Small intestine (tissue), 7 donors: ENCODE measurements around the gene IFNK. TPM values are rescaled to one million over a fixed set of nuclear protein-coding genes. Genes with fewer than 3 reads are reported as not detected.

Experiments used
- DNase-seq, 2 donors: peaks; one replicate each; pipeline versions ENCODE4 v3.0.0 to v3.0.0-alpha.2; 2013
- FAIRE-seq: peaks from 2 replicates; lab custom pipeline; 2012; peaks lifted over from hg19 to GRCh38; lab: Jason Lieb, UNC
- H3K27ac ChIP-seq, 3 donors: one replicate each; pipeline ENCODE4 v1.5.1; 2013; ENCODE audit warnings: low read length in 2 of 3, mild to moderate bottlenecking in 2 of 3, control low read depth in 1 of 3, inconsistent platforms in 1 of 3, low read depth in 1 of 3, moderate library complexity in 1 of 3
- H3K27me3 ChIP-seq, 3 donors: one replicate each; pipeline ENCODE4 v1.6.1; 2013; ENCODE audit warnings: low read length in 3 of 3, inconsistent platforms in 1 of 3; ENCODE audit not compliant: control insufficient read depth in 3 of 3, insufficient read depth in 3 of 3
- H3K36me3 ChIP-seq, 3 donors: one replicate each; pipeline ENCODE4 v1.6.1; 2013; ENCODE audit warnings: low read length in 3 of 3, inconsistent platforms in 1 of 3, low read depth in 1 of 3, mild to moderate bottlenecking in 1 of 3, moderate library complexity in 1 of 3; ENCODE audit not compliant: control insufficient read depth in 3 of 3, insufficient read depth in 2 of 3
- H3K4me1 ChIP-seq, 3 donors: one replicate each; pipeline ENCODE4 v1.6.1; 2013; ENCODE audit warnings: low read length in 2 of 3, inconsistent platforms in 1 of 3, low read depth in 1 of 3, mild to moderate bottlenecking in 1 of 3, moderate library complexity in 1 of 3; ENCODE audit not compliant: control insufficient read depth in 3 of 3, insufficient read depth in 2 of 3
- H3K4me3 ChIP-seq, 3 donors: one replicate each; pipeline ENCODE4 v1.5.1; 2013; ENCODE audit warnings: low read length in 3 of 3, control low read depth in 1 of 3, inconsistent platforms in 1 of 3, low read depth in 1 of 3, mild to moderate bottlenecking in 1 of 3, moderate library complexity in 1 of 3
- H3K9me3 ChIP-seq, 2 donors: one replicate each; pipeline ENCODE4 v1.6.1; 2013; ENCODE audit warnings: low read depth in 1 of 2, low read length in 1 of 2; ENCODE audit not compliant: control insufficient read depth in 2 of 2, insufficient read depth in 1 of 2
- WGBS, 3 donors: extraction: QIAGEN DNeasy Blood & Tissue Kit; methylation state at CpG; one replicate each; pipeline ENCODE4 v1.1.7; 2013; 5-methylcytosine and 5-hydroxymethylcytosine counted together
- polyA plus RNA-seq, 4 donors: library from polyadenylated mRNA; stranded (reverse) in 3 of 4; unstranded in 1 of 4; fragments of 200-250 nt in 3 of 4; fragments of 120-200 nt in 1 of 4; gene quantifications; one replicate each; pipeline versions ENCODE4 v1.2.1 to v1.2.3, GENCODE V29; 2013
- donor health status: healthy with polysubstance abuse.
- donor health status: control.
- donor health status: control.
- donor health status: Bipolar disorder and iron deficiency.
- donor health status: healthy.

IFNK gene
- polyA plus RNA-seq, 4 donors: 0.07 TPM; not detected in 3

DNA sequence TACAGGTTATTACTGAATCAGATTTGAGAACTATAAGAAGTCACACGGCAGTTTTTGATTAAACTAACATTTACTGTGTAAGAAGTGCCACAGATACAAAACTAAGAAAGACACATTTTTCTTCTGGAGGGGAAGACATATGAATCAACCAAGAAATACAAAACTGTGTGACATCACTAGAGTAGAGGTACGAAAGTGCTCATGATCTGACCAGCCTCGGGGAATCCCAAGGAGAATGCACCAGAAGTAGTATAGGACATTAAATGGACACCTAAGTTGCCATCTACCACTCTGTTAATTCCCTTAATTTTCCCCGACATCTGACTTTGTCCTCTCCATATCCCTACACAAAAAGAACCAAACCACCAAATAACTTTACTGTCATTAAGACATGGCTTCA lies 5.3 kb upstream of the IFNK start:
- Histone ChIP-seq H3K4me3 (no peak overlapping the region), H3K36me3 (peaks cover 0 to 6% (median 1%) of the 10 kb centered on the region in 3 donors), H3K9me3 (no peaks in the 10 kb centered on the region), H3K27ac (no peak overlapping the region), H3K27me3 (no peaks in the 10 kb centered on the region), H3K4me1 (peaks cover 0 to 4% (median 0%) of the 10 kb centered on the region in 3 donors)
- DNase-seq: no peak
- 92% methylated on average over 4 of the region's 4 CpGs for WGBS, 3 donors
- FAIRE-seq: no peak

GRCh38 chr9:27519466-27520465 lies 4.3 kb upstream of the IFNK start:
- H3K36me3 ChIP-seq: peaks cover 0 to 6% (median 5%) of the 10 kb centered on the region in 3 donors
- no peak for FAIRE-seq
- WGBS, 3 donors: 69 to 81% (median 70%) methylated on average over 10 of the region's 10 CpGs

DNA sequence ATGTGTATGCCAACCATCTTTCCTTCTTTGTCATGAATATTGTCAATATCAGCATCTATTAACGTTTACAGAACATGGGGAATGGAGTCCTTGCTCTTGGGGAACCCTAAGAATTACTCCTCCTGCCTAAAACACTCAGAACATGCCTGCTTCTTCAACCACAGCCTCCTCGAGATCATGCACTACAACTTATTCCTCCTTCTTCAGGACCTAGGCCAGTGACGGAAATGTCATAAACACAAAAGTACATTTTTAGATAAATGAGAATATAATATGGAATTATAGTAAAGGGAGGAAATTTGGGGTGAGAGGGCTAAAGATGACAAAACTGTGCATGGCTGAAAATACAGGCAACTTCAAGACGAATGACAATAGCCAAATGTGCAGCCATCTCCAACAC lies 3.1 kb upstream of the IFNK start:
- 82 to 89% (median 86%) methylated on average over 4 of the region's 4 CpGs for WGBS, 3 donors
- Histone ChIP-seq H3K27me3 (no peaks in the 10 kb centered on the region), H3K27ac (no peak overlapping the region), H3K4me3 (no peak overlapping the region), H3K4me1 (no peaks in the 10 kb centered on the region), H3K36me3 (peaks cover 0 to 6% (median 5%) of the 10 kb centered on the region in 3 donors), H3K9me3 (no peaks in the 10 kb centered on the region)
- no peak for FAIRE-seq
- DNase-seq: no peak

More at GRCh38 chr9:27519466-27520465, 4.3 kb upstream of the IFNK start:
- Histone ChIP-seq H3K9me3 (no peaks in the 10 kb centered on the region), H3K4me3 (no peak overlapping the region), H3K27me3 (no peaks in the 10 kb centered on the region), H3K27ac (no peak overlapping the region), H3K4me1 (no peaks in the 10 kb centered on the region)
- DNase-seq: no peak

GRCh38 chr9:27523141-27523540 lies 949 bp upstream of the IFNK start:
- DNase-seq (no peak), FAIRE-seq (no peak)
- Histone ChIP-seq H3K36me3 (peaks cover 0 to 8% (median 3%) of the 10 kb centered on the region in 3 donors), H3K27ac (no peak overlapping the region), H3K4me1 (peaks cover 0 to 4% (median 0%) of the 10 kb centered on the region in 3 donors), H3K9me3 (no peaks in the 10 kb centered on the region), H3K4me3 (no peak overlapping the region), H3K27me3 (no peaks in the 10 kb centered on the region)

GRCh38 chr9:27527702-27528075 lies 3.6 kb downstream of the IFNK start:
- Histone ChIP-seq H3K27ac (peak overlapping the region; percentile 71 to 96 (median 94)), H3K4me1 (peaks cover 0 to 8% (median 2%) of the 10 kb centered on the region in 3 donors), H3K36me3 (peaks cover 0 to 3% (median 2%) of the 10 kb centered on the region in 3 donors), H3K4me3 (peak overlapping the region; percentile 75 to 89 (median 82)), H3K27me3 (no peaks in the 10 kb centered on the region), H3K9me3 (no peaks in the 10 kb centered on the region)
- DNase-seq: no peak
- 30 to 41% (median 38%) methylated on average over 8 of the region's 8 CpGs for WGBS, 3 donors
- FAIRE-seq: no peak

- H3K27me3 ChIP-seq: no peaks in the 10 kb centered on the region
- no peaks in the 10 kb centered on the region for H3K9me3 ChIP-seq
- peaks cover 0 to 3% (median 2%) of the 10 kb centered on the region in 3 donors for H3K36me3 ChIP-seq
- H3K4me3 ChIP-seq: peak overlapping the region; percentile 75 to 89 (median 82)
- 0 to 5% (median 2%) methylated on average over 43 to 44 of the region's 44 CpGs for WGBS, 3 donors
- peak overlapping the region; percentile 86 to 96 (median 94) for H3K27ac ChIP-seq
- DNase-seq (peak; percentile 86 to 91), FAIRE-seq (no peak)
- H3K4me1 ChIP-seq: peaks cover 0 to 8% (median 2%) of the 10 kb centered on the region in 3 donors
Measured at GRCh38 chr9:27528076-27528885, 4.2 kb downstream of the IFNK start.

DNA sequence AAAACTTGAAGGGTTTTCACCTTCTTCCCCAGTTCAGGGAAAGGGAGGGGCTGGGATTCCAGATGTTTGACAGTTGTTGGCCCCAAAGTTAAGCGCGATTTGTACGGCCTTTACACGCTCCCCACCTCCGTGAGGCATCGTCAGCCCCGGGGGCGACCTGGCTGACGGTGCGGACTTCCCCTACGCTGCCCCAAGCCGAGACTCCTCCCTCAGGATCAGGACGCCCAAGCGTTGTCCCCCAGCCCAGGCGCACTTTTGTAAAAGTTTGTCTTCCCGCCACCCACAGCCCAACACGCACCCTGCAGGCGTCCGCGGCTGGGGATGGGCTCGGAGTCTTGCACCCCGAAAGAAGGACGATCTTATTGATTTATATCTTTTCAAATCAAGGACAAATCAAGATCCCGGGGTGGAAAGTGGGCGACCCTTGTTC lies 4.8 kb downstream of the IFNK start:
- peak; percentile 61 to 83 for DNase-seq
- Histone ChIP-seq H3K4me1 (peaks cover 0 to 8% (median 2%) of the 10 kb centered on the region in 3 donors), H3K27ac (peak overlapping the region; percentile 86 to 96 (median 94)), H3K9me3 (no peaks in the 10 kb centered on the region), H3K36me3 (peaks cover 0 to 3% (median 2%) of the 10 kb centered on the region in 3 donors), H3K4me3 (peak overlapping the region; percentile 75 to 89 (median 82)), H3K27me3 (no peaks in the 10 kb centered on the region)
- 0% methylated on average over 25 of the region's 25 CpGs for WGBS, 3 donors
- FAIRE-seq: no peak
